HepG2 (cell line): ENCODE data around the gene UPK1A. TPM values are rescaled to one million over a fixed set of nuclear protein-coding genes. Genes with fewer than 3 reads are reported as not detected.

Experiments
- ARID5B ChIP-seq: IDR thresholded peaks from 2 replicates; pipeline ENCODE4 v1.4.0; 2020; ENCODE audit warnings: mild to moderate bottlenecking, missing genetic modification reagents
- ATM ChIP-seq: fragments of 450-650 bp; IDR thresholded peaks from 2 replicates; pipeline ENCODE4 v1.7.1; 2017; ENCODE audit warnings: mild to moderate bottlenecking, borderline replicate concordance
- HIVEP1 ChIP-seq: sonication (generic); formaldehyde crosslinking; IDR thresholded peaks from 2 replicates; pipeline ENCODE4 v1.4.0; 2020; ENCODE audit warnings: mild to moderate bottlenecking, missing genetic modification reagents
- HNRNPK ChIP-seq: fragments of 200-400 bp; formaldehyde crosslinking; IDR thresholded peaks from 2 replicates; pipeline ENCODE4 v1.6.1; 2018; ENCODE audit warnings: low read length, low read depth, moderate library complexity, mild to moderate bottlenecking; ENCODE audit not compliant: poor library complexity, severe bottlenecking
- JARID2 ChIP-seq: sonication (generic); formaldehyde crosslinking; IDR thresholded peaks from 2 replicates; pipeline ENCODE4 v1.8.1; 2023; ENCODE audit warnings: missing genetic modification reagents, inconsistent platforms; ENCODE audit not compliant: insufficient replicate concordance
- KAT7 ChIP-seq: IDR thresholded peaks from 2 replicates; pipeline ENCODE4 v1.6.1; 2018; ENCODE audit warnings: borderline replicate concordance, missing compliant biosample characterization
- KDM2A ChIP-seq: sonication (generic); formaldehyde crosslinking; IDR thresholded peaks from 2 replicates; pipeline ENCODE4 v1.4.0; 2020; ENCODE audit warnings: low read depth, missing genetic modification reagents, borderline replicate concordance
- MLX ChIP-seq: IDR thresholded peaks from 2 replicates; pipeline ENCODE4 v1.6.1; 2016
- NFIB ChIP-seq: sonication (generic); formaldehyde crosslinking; IDR thresholded peaks from 2 replicates; pipeline ENCODE4 v1.9.0; 2021; ENCODE audit warnings: missing genetic modification reagents, mild to moderate bottlenecking, borderline replicate concordance
- RFX3 ChIP-seq: IDR thresholded peaks from 2 replicates; pipeline ENCODE4 v1.6.1; 2016; ENCODE audit warnings: missing biosample characterization, missing genetic modification reagents
- SOX13 ChIP-seq, 3 experiments: fragments of 450-650 bp in 1 of 3; sonication (generic) in 1 of 3; formaldehyde crosslinking in 1 of 3; IDR thresholded peaks in 2 of 3; conservative IDR thresholded peaks in 1 of 3; 2 replicates each; pipeline versions ENCODE4 v1.5.0 to v1.6.1; 2016 to 2020; ENCODE audit warnings: antibody characterized with exemption in 1 of 3, mild to moderate bottlenecking in 1 of 3, missing compliant biosample characterization in 1 of 3, missing genetic modification reagents in 1 of 3, moderate library complexity in 1 of 3
- TAF1 ChIP-seq: sonication (generic); formaldehyde crosslinking; IDR thresholded peaks from 2 replicates; pipeline ENCODE4 v1.4.0; 2020; ENCODE audit warnings: missing genetic modification reagents
- TCF7 ChIP-seq: sonication (generic); IDR thresholded peaks from 2 replicates; pipeline ENCODE4 v1.6.1; 2016; ENCODE audit warnings: antibody characterized with exemption, low read depth
- UBTF ChIP-seq: sonication (generic); formaldehyde crosslinking; IDR thresholded peaks from 2 replicates; pipeline ENCODE4 v1.4.0; 2020; ENCODE audit warnings: mild to moderate bottlenecking, missing genetic modification reagents
- ZBTB43 ChIP-seq: sonication (generic); formaldehyde crosslinking; conservative IDR thresholded peaks from 2 replicates; pipeline ENCODE4 v1.4.0; 2020; ENCODE audit warnings: missing genetic modification reagents
- ZBTB44 ChIP-seq: sonication (generic); formaldehyde crosslinking; IDR thresholded peaks from 2 replicates; pipeline ENCODE4 v1.4.0; 2020; ENCODE audit warnings: missing genetic modification reagents
- ZNF230 ChIP-seq: sonication (generic); formaldehyde crosslinking; IDR thresholded peaks from 2 replicates; pipeline ENCODE4 v1.4.0; 2020; ENCODE audit warnings: mild to moderate bottlenecking, missing genetic modification reagents
- ZNF713 ChIP-seq: sonication (generic); formaldehyde crosslinking; IDR thresholded peaks from 2 replicates; pipeline ENCODE4 v1.4.0; 2020; ENCODE audit warnings: mild to moderate bottlenecking, missing genetic modification reagents
- polyA plus RNA-seq, 8 experiments: library from polyadenylated mRNA; depleted of rRNA in 3 of 8; stranded (reverse) in 7 of 8; unstranded in 1 of 8; fragments of >200 nt; fragmentation: Illumina TruSeq in 4 of 8; extraction: Trizol in 4 of 8; gene quantifications; 2 replicates each; pipeline versions ENCODE4 v1.2.1 to v1.2.3, GENCODE V29; 2011 to 2016; ENCODE audit warnings: low read depth in 4 of 8, missing spikeins in 1 of 8, mixed read lengths in 1 of 8; ENCODE audit not compliant: insufficient read depth in 1 of 8
- total RNA-seq, 5 experiments: library from RNA; depleted of rRNA; stranded (reverse); fragments of >200 nt; fragmentation: Illumina TruSeq; extraction: Trizol; gene quantifications; 2 replicates each; pipeline ENCODE4 v1.2.3, GENCODE V29; 2016; ENCODE audit warnings: low read depth in 1 of 5

Gene UPK1A
- total and polyA plus RNA-seq, 2 of the 13 experiments (the other 11 are each of a cell fraction or from before 2014, with no cell fraction given) = 2.9 TPM; not detected in 1

- TF ChIP-seq UBTF (CRISPR knock-in tag) (peak; percentile 55; the same call in 1 of the 2 replicates), JARID2 (no peak), KAT7 (CRISPR knock-in tag) (no peak), RFX3 (CRISPR knock-in tag) (no peak), HIVEP1 (CRISPR knock-in tag) (0 out of 2 replicates have a peak, but pooled peaks have one; percentile 28), ZNF713 (no peak), ZBTB43 (0 out of 2 replicates have a peak, but pooled peaks have one; percentile 45), ARID5B (CRISPR knock-in tag) (no peak), TCF7 (no peak), MLX (no peak), NFIB (CRISPR knock-in tag) (no peak), HNRNPK (no peak), ATM (no peak), ZNF230 (CRISPR knock-in tag) (no peak; the same call in 1 of the 2 replicates), TAF1 (CRISPR knock-in tag) (peak; percentile 51; the same call in 1 of the 2 replicates), ZBTB44 (no peak), KDM2A (CRISPR knock-in tag) (peak; percentile 65; the same call in 1 of the 2 replicates), SOX13 (IDR thresholded peaks at IDR 0.05) (no peak), SOX13 (CRISPR knock-in tag; conservative IDR thresholded peaks at IDR 0.05 in 1 of 2, IDR thresholded peaks at IDR 0.05 in 1 of 2) (no peak)
Measured at GRCh38 chr19:35702223-35703012, 36.1 kb downstream of the UPK1A start (continued).
